ENCODE data around the gene EIF3C.
"Not testable (repeated sequence)": the region's sequence is repeated elsewhere in the genome, so short reads cannot be mapped to it uniquely, and the experiment has no call there.

EIF3C gene, protein sequence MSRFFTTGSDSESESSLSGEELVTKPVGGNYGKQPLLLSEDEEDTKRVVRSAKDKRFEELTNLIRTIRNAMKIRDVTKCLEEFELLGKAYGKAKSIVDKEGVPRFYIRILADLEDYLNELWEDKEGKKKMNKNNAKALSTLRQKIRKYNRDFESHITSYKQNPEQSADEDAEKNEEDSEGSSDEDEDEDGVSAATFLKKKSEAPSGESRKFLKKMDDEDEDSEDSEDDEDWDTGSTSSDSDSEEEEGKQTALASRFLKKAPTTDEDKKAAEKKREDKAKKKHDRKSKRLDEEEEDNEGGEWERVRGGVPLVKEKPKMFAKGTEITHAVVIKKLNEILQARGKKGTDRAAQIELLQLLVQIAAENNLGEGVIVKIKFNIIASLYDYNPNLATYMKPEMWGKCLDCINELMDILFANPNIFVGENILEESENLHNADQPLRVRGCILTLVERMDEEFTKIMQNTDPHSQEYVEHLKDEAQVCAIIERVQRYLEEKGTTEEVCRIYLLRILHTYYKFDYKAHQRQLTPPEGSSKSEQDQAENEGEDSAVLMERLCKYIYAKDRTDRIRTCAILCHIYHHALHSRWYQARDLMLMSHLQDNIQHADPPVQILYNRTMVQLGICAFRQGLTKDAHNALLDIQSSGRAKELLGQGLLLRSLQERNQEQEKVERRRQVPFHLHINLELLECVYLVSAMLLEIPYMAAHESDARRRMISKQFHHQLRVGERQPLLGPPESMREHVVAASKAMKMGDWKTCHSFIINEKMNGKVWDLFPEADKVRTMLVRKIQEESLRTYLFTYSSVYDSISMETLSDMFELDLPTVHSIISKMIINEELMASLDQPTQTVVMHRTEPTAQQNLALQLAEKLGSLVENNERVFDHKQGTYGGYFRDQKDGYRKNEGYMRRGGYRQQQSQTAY

DNA sequence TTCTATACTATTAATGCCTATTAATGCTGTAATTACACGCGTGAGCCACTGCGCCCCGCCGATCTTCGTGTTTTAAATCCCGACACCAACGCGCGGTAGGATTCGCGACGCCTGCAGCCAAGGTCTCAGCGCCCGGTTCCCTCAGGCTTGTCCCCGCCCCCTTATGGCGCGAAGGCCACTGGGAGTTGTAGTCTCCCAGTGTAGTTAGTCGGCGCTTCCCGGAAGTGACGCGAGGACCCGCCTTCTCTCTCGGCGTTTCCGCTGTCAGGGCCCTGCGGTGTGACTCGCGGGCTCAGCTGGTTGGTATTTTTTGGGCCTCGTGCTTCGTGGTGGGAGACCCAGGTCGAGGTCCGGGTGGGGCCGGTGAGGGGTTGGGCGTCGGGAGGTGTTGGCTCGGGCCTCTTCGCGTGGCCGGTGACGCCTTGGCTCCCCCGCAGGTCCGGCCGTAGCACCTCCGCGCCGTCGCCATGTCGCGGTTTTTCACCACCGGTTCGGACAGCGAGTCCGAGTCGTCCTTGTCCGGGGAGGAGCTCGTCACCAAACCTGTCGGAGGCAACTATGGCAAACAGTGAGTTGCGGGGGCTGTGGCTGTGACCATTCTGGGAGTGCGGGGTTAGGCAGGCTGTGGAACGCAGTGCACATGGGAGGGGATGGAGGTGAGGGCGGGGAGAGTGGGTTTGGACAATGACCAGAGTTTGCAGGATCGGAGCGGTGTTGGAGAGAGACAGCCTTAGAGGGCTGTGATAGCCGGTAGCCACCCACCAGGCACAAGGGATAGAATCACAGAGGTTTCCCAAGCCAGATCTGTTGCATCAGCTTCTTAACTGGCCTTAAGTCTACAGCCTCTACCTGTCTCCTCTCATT is at the start of gene EIF3C:
Gene EIF3C (plus strand): TSS at position 245 of the 864 bp plus-strand sequence. CDS start 223 bp downstream, at position 468.
- not testable (repeated sequence) for DNase-seq

DNA sequence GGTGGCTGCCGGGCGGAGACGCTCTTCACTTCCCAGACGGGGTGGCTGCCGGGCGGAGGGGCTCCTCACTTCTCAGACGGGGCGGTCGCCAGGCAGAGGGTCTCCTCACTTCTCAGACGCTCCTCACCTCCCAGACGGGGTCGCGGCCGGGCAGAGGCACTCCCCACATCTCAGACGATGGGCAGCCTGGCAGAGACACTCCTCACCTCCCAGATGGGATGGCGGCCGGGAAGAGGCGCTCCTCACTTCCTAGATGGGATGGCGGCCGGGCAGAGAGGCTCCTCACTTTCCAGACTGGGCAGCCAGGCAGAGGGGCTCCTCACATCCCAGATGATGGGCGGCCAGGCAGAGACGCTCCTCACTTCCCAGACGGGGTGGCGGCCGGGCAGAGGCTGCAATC is 45.0 kb upstream of the EIF3C start:
- DNase-seq, result not testable (repeated sequence)

DNA sequence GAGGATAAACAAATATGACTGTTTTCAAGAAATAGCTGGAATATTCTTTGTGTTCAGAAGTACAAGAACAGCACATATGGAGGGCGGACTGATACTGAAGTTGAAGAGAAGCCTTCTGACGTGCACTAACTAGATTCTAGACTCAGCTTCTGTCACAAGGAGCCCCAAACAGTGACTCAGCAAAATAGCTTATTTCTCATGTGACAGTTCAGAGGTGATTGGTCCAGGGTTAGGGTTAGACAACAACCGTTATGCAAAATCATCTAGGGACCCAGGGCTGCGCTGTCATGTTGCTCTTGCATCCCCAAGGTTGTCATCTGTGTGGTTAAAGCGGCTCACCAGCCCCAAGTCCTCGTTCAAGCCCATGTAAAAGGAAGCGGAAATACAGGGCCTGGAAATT is 43.8 kb upstream of the EIF3C start:
- DNase-seq, result not testable (repeated sequence)

DNA sequence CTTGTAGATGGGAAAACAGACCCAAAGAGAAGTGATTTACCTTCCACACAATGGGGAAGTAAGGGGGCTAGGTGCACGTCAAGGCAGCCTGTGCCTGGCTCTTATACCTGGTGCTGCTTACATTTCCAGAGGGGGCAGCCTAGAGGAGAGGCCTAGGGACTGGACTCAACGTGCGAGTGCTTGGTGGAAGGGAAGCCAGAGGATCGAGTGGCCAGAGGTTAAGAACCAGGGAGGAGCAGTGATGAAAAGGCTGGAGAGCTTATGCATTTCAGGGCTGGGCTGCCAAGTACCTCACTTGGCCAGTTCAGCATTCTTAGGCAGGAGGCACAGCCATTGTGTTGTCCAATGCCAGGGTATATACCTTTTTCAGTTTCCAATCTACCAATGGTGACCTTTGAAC is 43.1 kb upstream of the EIF3C start:
- DNase-seq, result not testable (repeated sequence)

DNA sequence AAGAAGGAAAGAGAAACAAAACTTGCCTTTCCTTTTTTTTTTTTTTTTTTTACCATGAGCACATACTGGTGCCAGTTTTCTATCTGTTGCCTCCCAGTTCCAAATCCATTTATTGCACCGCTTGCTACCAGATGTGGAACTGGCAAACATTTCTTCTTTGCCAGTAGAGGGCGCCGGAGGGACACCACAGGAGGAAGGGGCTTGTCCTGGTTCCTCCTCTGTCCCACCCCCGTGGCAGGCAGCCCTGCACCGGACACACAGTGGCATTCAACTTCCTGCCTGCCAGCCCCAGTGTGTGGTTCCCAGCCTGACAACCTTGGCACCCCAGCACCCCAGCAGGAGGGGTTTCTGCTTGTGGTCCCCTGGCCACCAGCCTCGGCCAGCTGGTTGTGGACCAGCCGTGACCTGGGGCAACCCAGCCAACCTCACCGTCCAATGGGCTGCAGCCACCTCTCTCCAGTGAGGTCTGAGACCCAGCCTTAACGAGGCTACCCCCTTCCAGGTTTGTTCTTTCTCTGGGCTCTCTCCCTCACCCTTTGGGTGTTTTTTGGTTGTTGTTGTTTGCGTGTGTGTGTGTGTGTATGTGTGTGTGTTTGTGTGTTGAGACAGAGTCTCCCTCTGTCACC is 22.8 kb upstream of the EIF3C start:
- DNase-seq, result not testable (repeated sequence)

DNA sequence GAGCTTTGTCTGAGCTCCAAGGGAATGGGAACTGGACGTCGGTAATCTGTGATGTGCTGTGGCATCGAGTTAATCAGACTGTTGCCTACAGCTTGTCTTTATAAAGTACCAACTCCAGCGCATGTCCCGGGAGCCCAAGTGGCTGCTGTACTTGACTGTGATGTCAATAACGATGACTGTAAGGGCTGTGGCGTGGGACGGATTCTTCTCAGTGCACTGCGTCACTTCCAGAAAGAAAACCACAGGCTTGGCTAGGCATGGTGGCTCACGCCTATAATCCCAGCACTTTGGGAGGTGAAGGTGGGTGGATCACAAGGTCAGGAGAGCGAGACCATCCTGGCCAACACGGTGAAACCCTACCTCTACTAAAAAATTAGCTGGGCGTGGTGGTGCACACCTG is 21.8 kb upstream of the EIF3C start:
- DNase-seq, result not testable (repeated sequence)

DNA sequence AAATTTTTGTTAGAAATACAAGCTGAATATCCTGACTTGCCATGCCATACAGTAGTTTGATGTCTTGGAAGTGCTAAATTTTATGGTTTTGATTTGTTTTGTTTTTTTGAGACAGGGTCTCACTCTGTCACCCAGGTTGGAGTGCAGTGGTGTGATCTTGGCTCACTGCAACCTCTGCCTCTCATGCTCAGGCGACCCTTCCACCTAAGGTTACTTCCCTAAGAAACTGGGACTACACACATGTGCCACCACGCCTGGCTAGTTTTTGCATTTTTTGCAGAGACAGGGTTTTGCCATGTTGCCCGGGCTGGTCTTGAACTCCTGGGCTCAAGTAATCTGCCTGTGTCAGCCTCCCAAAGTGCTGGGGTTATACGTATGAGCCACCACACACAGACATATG is 19.5 kb upstream of the EIF3C start:
- DNase-seq, result not testable (repeated sequence)

DNA sequence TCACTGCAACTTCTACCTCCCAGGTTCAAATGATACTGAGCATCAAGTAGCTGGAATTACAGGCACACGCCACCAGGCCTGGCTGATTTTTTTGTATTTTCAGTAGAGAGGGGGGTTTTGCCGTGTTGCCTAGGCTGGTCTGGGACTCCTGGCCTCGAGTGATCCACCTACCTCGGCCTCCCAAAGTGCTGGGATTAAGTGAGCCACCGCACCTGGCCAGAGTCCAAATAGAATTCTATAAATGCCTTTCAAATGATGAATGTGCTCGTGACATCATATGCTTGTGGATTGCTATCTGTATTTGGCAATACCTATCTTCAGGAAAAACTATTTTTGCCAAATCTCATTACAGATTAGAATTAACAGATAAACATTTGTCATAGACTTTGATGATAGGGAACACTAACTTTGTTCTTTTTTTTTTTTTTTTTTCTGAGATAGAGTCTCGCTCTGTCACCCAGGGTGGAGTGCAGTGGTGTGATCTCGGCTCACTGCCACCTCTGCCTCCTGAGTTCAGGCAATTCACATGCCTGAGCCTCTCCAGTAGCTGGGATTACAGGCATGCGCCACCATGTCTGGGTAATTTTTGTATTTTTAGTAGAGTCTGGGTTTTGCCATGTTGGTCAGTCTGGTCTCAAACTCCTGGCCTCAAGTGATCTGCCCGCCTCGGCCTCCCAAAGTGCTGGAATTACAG is 17.9 kb upstream of the EIF3C start:
- DNase-seq, result not testable (repeated sequence)

DNA sequence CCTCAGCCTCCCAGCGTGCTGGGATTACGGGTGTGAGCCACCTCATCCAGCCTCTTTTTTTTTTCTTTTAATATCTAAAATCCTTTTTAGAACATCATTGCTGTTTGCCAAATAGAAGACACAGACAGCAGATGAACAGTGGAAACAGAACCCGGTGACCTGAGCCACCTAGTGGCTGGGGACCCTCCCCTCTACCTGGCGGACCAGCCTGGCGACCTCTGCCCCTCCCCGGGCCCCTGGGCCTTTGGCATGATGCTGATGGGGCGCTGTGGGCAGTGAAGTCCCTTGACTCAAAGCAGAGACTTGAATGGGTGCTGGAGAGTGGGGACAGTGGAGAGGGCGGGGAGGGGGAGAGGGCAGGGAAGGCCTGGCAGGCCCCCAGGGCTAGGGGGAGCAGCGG is 11.5 kb upstream of the EIF3C start:
- DNase-seq, result not testable (repeated sequence)

DNA sequence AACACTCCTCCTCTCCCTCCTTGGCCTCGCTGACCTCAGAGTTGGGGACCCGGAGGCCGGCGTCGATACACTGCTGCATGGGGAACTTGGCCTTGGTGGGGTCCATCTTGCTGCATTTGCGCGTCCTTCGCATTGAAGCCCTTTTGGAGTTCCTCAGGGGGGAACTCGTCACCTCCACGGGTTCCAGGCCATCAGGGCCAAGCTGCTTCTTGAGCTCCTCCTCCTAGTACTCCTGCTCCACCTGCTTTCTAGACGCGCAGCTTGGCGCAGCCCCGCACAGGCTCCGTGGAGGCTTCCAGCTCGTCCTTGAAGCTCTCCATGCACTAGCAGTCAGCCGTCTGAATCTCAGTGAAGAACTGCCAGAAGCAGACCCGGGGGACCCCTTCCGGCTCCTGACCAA is 10.9 kb upstream of the EIF3C start:
- DNase-seq, result not testable (repeated sequence)

DNA sequence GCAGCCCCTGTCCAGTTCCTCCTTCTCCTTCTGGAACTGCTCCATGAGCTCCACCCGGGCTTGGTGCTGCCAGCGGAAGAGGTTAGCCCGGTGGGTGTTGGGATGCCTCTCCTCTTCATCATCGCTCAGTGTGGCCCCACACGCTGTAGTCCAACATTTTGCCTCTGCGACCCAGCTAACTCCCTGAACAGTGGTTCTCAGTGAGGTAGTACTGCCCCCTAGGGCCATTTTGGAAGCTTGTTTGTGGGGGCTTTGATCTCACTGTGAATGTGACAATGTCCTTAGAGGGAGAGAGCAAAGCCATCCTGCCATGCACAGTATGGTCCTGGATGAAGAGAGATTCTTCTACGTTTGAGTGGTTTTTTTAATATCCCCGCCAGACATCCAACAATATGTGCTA is 9.9 kb upstream of the EIF3C start:
- not testable (repeated sequence) for DNase-seq

DNA sequence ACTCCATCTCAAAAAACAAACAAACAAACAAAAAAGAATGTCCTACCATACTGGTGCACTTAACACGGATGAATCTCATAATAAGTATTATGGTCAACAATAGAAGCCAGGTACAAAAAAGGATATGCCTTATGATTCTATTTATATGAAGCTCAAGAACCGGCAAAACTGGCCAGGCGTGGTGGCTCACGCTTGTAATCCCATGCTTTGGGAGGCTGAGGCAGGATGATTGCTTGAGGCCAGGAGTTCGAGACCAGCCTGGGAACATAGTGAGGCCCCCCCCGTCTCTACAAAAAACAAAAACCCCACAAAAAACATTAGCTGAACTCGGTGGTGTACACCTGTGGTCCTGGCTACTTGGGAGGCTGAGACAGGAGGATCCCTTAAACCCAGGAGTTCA is 7.0 kb upstream of the EIF3C start:
- DNase-seq, result not testable (repeated sequence)

DNA sequence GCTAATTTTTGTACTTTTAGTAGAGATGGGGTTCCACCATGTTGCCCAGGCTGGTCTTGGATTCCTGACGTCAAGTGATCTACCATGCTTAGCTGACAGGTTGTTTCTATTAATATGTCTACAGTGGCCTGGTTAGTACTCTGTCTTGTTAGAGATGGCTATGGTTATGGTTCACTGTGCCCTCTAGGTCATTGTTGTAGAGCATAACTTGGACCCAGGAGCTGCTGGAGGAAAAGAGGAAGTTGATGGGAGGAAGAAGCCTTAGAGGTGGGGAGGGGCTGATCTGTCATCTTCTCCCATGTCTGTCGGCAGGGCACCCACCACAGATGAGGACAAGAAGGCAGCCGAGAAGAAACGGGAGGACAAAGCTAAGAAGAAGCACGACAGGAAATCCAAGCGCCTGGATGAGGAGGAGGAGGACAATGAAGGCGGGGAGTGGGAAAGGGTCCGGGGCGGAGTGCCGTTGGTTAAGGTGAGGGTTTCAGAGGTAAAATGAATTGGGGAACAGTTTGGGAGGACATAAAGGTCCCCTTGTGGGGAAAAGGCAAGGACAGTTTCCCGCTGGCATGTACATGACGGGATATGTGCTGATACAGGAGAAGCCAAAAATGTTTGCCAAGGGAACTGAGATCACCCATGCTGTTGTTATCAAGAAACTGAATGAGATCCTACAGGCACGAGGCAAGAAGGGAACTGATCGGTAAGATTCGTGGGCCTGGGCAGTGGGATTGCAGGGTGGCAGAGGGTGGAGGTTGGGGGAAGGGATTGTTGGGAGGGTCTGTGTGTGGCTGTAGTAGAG is 11.8 kb downstream of the EIF3C start:
- DNase-seq, result not testable (repeated sequence)

DNA sequence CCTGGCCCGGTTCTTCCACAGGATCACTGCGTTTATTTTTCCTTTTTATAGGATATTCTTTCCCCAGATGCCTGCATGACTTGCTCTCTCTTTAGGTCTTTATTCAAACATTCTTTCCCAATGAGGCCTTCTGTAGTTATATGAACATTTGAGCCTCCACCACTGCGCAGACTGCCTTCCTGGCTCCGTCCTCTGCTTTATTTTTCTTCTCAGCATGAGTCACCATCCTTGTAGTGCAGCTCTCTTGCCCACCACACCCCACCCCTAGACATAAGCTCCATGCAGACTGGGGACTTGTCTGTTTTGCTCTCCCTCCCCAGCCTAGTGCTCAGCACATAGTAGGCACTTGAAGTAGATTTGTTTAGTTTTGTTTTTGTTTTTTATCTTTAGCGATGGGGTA is 20.0 kb downstream of the EIF3C start:
- not testable (repeated sequence) for DNase-seq

DNA sequence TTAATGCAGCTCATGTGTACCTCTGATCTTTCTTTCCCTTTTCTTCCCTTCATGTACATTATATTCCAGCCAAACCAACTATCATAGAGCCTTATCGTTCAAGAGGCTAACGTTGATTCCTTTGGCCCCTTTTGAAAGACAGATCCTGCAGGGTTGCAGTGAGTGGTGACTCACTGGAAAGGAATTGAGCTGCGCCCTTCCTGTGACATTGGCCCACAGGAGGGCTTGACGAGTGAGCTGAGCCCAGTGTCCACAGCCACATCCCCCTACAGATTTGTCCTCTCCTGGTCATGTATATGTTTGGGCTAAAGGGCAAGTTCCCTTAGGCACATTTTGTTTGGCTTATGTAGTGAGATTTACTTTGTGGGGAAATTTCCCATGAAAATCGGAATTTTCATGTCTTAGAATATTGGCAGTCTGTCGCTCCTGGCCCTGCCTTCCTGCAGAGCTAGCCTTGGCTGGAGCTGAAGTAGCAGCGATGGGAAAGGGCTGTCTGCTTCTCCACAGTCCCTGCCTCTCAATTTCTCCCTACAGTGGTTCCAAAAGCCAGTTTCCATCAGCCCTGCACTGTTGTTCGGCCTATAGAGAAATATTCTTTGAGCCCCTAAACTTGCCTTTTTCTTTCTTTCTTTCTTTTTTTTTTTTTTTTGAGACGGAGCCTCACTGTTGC is 21.3 kb downstream of the EIF3C start:
- DNase-seq, result not testable (repeated sequence)

DNA sequence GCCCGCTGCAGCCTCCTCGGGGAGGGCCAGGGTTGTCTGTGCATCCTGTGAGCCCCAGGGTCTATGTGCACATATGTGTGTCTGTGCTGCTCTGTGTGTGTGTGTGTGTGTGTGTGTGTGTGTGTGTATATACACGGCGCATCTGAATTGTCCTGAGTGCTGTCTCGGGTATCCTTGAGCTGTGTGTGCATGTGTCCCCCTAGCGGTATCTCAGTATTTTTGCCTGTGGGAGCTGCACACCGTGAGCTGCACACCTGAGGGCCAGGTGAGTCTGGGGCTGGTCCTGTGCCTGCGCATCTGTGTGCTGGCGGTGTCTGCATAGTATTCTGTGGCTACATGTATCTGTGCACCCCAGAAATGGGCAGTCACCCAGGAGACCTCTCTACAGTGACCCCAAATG is 28.5 kb downstream of the EIF3C start:
- not testable (repeated sequence) for DNase-seq

DNA sequence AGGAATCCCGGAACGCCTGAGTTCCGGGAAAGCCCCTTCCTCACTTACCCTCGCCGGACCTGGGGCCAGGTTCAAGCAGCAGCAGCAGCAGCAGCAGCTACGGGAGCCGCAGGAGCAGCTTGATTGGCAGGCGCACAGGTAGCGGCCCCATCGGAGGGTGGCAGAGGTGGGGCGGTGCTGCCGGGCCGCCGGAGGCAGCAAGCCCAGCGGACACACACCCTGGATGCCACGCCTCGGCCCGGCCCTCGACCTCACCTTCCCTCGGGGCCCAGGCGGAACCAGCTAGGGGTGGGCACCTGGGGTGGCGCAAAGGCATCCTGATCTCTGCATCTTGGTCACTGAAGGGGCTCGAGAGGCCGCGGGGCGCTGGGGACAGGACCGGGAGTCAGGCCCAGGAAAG is 29.4 kb downstream of the EIF3C start:
- not testable (repeated sequence) for DNase-seq

DNA sequence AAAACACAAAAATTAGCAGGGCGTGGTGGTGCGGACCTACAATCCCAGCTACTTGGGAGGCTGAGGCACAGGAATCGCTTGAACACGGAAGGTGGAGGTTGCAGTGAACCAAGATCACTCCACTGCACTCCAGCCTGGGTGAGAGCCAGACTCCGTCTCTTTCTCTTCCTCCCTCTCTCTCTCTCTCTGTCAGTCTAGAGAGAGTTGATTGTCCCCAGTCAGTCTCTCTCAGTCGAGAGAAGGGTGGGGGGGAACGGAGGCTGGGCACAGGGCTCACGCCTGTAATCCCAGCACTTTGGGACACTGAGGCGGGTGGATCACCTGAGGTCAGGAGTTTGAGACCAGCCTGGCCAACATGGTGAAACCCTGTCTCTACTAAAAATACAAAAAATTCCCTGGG is 30.0 kb downstream of the EIF3C start:
- DNase-seq, result not testable (repeated sequence)

DNA sequence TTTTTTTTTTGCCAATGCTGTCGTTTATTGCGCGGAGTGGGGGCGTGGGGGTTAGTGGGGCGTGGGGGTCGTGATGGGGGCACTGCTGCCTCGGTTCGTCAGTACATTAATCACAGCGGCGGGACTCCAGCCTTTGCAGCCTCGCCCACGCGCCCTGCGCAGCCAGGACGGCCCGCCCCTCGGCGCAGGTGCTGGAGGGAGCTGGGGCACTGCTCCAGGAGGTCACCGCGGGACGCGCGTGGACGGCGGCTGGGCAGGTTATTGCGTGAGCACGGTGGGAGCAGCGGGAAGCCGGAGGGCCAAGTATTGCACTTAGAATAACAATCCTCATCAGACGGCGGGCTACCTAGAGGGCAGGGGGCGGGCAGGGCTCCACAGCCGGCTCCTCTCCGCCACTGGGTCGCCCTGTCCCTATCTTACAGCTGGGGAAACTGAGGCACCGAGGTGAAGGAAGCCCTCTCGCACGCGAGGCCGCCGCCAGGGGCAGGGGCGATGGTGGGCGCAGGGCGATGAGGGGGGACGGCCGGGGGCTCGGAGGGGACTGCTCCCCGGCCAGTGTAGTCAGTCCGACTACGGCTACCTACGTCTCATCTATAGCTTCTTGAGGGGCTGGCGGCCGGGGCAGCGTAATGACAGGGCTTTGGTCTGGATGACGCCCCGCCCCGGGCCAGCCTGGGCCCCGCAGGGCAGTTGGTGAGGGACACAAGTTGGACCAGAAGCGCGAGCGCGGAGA is 35.5 kb downstream of the EIF3C start:
- not testable (repeated sequence) for DNase-seq

Measured in NCI-H1694 treated with DMSO at 0.1 percent for 48 hours (cell line).